GM12891 (cell line): Measurements from ENCODE around the gene EGFR.

Experiments
- PAX5 ChIP-seq: IDR thresholded peaks from 2 replicates; pipeline ENCODE4 v1.6.1; 2011; ENCODE audit warnings: low read length, moderate library complexity, mild to moderate bottlenecking; ENCODE audit not compliant: insufficient read depth, severe bottlenecking
- POLR2A ChIP-seq: IDR thresholded peaks from 2 replicates; pipeline ENCODE4 v1.6.1; 2011; ENCODE audit warnings: low read depth, low read length, control low read depth
- POLR2AphosphoS5 ChIP-seq: IDR thresholded peaks from 2 replicates; pipeline ENCODE4 v1.6.1; 2011; ENCODE audit warnings: low read depth, low read length, control low read depth
- SPI1 ChIP-seq: IDR thresholded peaks from 2 replicates; pipeline ENCODE4 v1.6.1; 2011; ENCODE audit warnings: low read depth, low read length, control low read depth
- TAF1 ChIP-seq: IDR thresholded peaks from 2 replicates; pipeline ENCODE4 v1.6.1; 2011; ENCODE audit warnings: low read depth, low read length, control low read depth

DNA sequence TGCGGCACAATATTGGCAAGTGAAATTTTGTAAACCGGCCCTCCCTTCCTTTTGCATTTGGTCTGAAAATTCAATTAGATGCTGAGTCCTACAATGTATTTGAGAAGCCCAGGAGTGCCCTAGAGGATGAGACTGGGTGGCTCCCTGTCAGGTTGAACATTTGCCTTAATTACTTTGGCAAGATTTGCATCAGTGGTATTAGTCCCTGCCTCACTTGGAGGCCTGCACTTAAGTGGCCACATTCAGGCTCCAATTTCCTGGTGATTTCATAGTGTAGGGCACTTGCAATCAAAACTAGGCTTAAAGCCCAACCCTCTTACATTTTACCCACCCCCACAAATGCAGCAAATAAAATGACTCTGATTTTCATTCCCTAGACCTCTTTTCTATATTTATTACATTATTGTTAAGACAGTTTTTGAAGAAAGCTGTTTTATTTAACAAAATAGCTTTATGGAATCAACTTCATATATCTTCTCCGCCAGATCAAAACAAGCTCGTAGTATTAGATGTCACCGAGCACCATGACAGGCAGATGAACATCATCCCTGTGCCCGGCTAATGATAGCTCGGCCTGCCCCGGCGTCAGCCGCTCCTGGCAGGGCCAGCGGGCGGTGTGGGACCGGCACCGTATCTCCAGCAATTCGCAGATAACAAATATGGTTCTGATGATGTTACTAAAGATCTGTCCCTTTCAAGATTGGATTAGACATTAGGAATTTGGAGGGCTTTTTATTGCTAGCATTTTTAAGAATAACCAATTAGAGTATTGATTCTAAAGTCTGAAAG is 73.6 kb downstream of the EGFR start:
- TF ChIP-seq POLR2AphosphoS5 (no peak), TAF1 (no peak), POLR2A (no peak), SPI1 (no peak), PAX5 (no peak)
